HG02970 (cell line): ENCODE data around the gene APPL2.
"Not testable (repeated sequence)": the region's sequence is repeated elsewhere in the genome, so short reads cannot be mapped to it uniquely, and the experiment has no call there.

Experiments used
- ATAC-seq: cut with Tn5 transposase; IDR thresholded peaks from one replicate; pipeline ENCODE4 v1.9.1; 2021; ENCODE audit warnings: mild to moderate bottlenecking, moderate library complexity, moderate number of reproducible peaks; ENCODE audit not compliant: unreplicated experiment, low FRiP score

The APPL2 gene

DNA sequence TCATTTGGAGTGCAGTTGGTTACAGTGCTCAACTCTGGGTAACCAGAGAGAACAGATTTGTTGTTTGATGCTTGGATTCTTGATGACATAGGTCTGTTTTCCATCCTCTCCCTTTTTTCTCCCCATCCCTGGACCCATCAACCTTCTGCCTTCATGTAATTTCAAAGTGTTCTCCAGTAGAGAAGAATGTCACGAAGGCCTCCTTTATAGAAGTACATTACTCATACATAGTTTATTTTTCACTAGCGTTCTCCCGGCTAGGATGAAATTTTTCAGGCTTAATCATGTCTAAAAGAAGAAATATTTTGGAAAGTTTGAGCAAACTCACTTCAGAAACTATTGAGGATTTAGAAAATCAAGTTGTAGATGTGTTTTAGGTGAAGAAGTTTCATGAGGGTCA is 20.9 kb upstream of the APPL2 start:
- ATAC-seq = no peak

DNA sequence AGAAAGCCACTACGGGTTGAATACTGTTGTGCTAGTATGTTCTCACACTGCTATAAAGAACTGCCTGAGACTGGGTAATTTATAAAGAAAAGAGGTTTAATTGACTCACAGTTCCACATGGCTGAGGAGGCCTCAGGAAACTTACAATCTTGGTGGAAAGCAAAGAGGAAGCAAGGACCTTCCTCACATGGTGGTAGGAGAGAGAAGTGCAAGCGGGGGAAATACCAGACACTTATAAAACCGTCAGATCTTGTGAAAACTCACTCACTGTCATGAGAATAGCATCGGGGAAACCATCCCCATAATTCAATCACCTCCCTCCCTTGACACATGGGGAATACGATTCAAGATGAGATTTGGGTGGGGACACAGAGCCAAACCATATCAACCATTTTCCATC is 20.5 kb upstream of the APPL2 start:
- ATAC-seq = not testable (repeated sequence)

DNA sequence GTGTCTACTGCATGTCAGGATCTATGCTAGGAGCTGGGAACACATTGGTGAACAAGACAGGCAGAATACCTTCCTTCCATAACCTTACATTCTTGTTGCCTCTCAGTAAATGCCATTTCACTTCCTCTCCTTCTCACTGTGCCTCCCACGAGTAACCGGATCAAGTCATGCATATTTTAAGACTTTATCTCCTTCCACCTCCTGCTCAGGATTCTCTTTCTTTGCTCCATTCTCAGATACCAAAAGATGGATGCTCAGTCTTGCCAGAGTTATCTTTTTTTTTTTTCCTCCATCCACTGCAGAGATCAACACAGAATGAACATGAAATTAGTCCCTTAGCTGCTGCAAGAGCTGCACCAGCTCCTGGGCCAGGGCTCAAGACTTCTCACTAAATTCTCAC is 20.0 kb upstream of the APPL2 start:
- ATAC-seq = no peak

DNA sequence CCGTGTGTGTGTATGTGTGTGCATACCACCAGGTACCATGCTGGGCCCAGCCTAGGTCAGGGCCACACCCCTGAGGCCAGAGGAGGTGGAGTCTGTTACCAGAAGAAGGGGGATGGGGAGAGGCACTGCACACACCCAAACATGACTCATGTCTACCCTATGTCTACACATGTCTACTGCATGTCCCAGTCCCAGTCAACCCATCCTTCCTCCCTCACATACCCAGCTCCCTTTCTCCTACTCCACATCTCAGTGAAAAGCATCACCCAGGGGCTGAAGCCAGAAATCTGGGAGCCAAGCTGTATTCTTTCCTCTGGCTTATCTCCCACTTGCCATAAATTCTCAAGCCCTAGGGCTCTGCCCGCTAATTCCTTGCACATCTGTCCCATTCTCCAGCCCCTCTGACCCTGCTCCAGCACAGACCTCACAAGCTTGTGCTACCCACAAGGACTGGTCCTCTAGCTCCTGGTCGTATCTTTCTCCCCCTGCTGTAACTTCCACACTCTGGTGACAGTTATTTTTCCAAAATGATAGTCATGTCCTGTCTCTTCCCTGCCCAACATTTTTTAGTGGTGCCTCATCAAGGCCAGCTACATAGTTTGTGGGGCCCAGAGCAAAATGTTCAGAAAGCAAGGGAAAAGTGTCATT is 18.0 kb upstream of the APPL2 start:
- ATAC-seq = no peak

DNA sequence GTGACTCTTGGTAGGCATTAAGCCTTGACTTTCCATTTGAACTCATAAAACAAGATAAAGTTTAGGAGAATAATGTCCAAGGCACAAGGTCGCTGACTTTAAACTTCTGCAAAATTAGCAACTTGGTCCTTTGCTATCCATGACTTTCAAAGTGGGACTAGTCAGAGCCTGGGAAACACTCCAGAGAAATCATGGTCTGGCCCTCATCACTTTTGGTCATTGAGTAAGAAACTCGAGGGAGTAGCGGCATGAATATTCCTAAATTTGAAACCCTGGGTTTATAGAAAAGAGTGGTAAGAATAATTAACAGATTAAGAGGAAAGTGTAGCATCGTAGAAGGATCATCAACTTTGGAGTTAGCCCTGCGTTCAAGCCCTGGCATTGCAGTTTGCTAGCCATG is 16.9 kb upstream of the APPL2 start:
- ATAC-seq = no peak

DNA sequence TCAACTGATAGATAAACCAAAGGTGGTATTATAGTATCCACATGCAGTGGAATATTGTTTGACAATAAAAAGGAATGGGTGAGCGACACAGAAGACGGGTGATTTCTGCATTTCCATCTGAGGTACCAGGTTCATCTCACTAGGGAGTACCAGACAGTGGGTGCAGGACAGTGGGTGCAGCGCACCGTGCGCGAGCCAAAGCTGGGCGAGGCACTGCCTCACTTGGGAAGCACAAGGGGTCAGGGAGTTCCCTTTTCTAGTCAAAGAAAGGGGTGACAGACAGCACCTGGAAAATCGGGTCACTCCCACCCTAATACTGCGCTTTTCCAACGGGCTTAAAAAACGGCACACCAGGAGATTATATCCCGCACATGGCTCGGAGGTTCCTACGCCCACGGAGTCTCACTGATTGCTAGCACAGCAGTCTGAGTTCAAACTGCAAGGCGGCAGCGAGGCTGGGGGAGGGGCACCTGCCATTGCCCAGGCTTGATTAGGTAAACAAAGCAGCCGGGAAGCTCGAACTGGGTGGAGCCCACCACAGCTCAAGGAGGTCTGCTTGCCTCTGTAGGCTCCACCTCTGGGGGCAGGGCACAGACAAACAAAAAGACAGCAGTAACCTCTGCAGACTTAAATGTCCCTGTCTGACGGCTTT is 9.9 kb upstream of the APPL2 start:
- not testable (repeated sequence) for ATAC-seq

DNA sequence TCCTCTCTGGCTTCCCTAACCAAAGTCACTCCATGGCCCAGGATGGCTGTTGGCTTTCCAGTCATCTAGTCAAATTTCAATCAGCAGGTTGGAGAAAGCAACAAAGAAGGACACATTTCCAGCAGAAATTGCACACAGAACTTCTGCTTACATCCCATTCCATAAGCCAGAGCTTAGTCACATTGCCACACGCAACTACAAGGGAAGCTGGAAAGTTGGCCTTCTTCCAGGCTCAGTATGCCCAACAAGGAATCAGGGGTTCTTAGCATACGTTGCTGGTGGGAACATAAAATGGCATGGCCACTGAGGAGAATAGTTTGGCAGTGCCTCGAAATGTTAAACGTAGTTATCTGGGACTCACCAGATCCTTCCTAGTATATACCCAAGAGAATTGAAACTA is 9.3 kb upstream of the APPL2 start:
- no peak for ATAC-seq

DNA sequence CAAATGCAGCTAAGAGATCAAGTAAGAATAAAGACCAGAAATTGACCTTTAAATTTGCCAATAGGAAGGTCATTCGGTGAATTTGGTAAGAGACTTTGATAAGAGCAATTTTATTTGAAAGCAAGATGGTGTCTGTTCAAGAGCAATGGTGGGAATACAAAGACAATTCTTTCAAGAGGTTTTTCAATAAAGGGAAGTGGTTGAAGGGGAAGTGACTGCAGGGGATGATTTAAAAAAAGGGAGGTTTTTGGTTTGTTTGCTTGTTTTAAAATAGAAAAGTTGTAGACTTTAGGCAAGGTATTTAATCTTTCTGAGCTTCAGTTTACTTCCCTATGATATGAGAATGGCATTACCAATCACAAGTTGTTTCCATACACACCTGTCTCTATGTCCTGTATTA is 4.3 kb upstream of the APPL2 start:
- ATAC-seq = no peak

DNA sequence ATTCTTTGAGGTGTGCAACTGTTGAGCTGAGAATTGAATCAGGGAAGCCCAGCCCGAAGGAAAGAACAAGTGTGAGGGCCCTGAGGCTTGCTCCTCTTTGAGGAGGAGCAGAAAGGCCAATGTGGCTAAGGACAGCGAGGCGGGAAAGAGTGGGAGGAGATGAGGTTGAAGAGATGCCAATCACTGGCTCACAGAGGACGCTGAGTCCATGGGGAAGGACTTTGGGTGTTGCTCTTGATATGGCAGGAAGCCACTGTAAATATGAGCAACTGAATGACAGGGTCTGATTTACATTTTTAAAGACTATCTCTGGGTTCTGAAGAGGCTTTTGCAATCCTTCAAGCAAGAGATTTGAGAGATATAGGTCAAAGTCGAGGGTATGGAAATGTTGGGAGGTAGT is 3.3 kb upstream of the APPL2 start:
- no peak for ATAC-seq

DNA sequence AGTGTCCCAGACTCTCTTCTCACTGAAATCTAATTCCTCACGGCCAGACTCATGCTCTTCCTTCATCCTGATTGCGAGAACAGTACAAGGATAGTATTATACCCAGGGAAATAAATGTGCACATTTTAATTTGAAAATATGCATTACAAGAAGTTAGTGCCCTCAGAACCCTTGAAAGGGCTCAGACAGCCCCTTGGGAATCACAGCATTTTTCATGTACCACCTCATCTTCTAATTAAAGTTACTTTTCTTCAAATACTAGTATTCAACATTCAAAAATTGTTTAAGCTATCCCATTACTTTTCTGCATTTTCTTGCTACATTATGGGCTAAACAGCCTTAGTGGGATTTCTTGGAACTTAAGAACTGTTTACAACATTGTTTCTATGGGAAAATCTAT is 1.7 kb upstream of the APPL2 start:
- ATAC-seq = no peak

DNA sequence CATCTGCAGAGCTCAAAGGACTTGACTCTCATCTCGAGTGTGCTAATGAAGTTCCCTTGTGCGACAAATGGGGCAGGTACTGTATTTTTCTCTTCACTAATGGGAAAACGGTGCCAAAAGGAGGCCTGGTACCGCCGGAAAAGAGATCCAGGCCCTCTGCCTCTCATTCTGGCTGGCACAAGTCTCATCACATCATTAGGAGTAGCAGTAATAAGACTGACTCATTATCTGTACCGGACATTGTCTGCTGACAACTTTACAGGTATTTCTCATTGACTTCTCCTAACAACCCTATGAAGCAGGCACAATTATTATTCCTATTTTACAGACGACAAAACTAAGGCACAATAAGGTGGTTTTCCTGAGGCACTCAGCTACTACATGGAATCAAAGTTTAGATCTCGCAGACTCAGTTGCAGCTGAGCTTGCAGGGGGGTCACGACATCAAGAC is 668 bp downstream of the APPL2 start:
- ATAC-seq = peak; percentile 15

DNA sequence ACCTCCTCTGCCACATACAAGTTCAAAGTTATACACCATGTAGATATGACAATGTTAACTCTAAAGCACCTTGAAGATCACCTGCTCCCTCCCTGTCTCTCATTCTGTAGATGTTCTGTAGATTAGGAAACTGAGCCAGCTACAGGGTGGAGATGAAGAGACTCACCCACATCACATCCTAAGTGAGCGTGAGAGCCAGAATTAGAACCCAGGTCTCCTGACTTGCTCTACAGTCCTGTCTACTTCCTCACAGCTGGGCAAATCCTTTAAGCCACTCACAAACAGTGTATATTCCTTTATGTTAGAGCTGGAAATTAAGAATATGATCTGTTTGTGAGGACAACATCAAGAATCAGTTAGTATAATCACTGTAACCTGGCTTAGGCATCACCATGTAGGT is 1.8 kb downstream of the APPL2 start:
- no peak for ATAC-seq

DNA sequence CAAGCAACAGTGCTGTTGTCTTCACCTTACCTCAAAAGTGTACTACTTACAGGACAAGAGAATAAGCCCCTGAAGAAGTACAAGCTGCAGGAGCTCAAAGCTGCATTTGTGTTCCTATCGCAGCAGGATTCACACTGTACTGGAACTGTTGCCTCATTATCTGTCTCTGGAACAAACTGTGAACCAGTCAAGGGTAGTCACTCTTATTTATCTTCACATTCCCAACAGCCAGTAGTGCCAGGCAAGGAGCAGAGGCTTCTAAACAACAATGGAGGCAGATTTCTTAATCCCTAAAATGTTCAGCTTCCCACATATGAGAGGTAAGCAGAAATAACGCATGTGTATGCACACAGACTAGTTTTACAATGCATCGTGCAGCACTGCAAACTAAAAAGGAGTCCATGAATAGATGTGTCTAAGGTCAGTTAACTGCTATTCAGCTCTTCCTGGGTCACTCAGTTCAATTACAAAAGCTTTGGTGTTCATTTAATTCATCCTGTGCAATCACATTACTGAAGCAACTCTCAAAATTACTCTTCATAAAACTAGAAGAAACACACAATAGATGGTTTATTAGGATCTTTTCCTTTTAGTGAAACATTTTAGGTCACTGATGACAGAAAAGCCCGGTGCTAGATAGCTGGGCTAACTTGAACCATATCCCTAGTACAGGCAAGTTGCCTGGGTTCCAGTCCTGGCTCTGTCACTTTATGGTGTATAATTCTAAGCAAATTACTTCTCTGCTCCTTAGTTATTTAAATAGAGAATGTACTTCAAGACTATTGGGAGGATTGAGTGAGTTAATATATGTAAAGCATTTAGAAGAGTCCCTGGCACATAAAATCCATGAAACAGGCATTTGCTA is 2.7 kb downstream of the APPL2 start:
- ATAC-seq = no peak

DNA sequence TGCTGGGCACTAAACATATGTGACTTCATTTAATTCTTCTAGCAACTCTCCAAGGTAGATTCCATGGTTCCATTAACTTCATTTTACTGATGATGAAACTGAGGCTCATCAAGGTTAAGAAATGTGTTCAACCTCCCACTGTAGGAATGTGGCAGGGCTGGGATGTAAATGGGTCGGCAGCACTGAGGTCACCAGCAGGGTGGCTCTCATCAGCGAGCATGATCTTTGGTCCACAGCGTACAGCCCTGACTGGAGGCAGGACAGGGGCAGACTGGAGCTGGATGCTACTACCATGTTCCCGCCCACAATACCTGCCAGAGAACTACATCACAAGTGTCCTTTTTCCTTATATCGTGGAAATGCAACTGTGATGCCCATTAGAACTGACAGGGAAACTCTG is 4.6 kb downstream of the APPL2 start:
- ATAC-seq = no peak

DNA sequence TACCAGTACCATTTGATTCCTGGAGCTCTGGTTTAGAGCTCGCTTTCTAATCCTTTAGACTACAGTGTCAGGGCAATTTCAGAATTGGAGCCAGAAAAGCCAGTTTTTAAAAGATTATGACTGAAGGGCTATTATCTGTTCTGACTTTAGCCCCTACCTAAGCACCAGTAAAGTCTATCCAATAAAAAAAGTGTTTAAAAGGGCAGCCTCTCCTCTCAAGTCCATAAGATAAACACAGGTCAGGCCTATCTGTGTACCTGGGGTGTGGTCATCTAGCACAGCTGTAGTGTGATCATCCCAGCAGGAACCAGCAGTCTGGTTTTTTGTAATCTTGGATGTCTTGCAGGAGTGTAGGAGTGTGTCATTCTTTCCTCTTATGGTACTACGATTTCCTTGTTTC is 6.6 kb downstream of the APPL2 start:
- ATAC-seq = no peak

DNA sequence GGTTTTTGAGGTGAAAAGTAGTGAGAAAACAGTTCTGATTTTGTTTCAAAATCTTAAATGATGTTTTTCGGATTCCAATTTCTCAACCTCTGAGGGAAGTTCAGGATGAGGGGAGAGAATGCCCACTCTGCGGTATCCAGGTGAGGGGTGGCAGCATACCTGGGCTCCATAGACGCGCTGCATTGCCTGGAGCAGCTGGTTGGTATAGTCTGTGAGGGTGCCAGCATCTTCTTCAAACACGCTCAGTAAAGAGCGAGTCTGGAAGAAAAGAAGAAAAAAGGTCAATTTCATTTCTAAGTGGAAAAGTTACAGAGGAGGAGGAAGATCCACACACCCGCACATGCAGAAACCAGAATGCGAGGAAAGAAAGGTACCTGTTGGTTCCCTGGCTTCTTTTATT is 7.0 kb downstream of the APPL2 start:
- ATAC-seq = no peak

DNA sequence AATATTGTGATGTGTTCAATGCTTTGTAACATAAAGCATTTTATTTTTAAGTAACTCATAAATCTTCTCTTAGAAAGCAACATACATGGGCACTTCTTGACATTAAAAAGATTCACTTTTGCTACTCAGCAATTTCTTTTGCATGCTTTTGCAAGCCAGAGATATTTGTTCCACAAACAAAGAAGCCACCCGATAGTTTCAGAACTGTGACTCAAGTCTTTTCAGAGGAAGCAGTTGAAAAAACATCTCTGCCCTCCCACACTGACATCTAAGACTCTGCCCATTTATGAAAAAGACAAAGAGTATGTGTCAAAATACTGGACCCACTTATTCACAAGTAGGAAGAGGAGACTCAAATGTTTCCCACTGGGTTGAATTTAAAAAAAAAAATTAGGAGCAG is 7.5 kb downstream of the APPL2 start:
- ATAC-seq = no peak

DNA sequence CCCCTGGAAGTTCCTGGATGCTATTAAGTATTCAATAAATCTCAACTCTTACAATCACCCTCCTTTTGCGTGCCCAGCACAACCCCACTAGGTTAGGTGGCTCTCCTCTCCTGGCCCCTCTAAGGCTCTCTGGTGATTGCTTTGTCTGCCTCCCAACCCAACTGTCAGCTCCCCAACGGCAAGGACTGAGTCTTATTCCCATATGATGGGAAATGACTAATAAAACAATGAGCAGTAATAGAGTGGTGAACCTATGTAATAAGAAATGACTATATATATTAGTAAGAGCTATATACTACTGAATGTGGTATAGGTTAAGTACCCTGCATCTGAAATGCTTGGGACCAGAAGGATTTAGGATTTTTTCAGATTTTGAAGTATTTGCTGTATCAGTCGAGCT is 8.1 kb downstream of the APPL2 start:
- no peak for ATAC-seq

DNA sequence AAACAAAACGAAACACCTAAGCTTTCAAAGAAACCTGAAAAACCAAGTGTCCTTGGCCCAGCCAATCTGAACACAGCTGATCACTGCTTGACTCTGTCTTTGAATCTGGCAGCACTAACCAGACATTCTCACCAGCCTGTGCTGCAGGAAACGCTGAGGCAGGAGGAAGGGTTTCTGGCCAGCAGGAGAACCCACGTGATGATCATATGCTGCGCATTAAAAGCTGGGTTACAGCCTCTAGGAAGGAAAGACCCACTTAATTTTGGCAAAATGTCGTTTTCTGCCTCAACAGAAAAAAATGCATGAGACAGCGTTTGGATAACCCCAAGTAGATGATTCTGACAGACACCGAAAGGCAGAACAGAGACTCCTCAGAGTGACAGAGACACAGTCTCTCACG is 9.8 kb downstream of the APPL2 start:
- ATAC-seq = no peak

DNA sequence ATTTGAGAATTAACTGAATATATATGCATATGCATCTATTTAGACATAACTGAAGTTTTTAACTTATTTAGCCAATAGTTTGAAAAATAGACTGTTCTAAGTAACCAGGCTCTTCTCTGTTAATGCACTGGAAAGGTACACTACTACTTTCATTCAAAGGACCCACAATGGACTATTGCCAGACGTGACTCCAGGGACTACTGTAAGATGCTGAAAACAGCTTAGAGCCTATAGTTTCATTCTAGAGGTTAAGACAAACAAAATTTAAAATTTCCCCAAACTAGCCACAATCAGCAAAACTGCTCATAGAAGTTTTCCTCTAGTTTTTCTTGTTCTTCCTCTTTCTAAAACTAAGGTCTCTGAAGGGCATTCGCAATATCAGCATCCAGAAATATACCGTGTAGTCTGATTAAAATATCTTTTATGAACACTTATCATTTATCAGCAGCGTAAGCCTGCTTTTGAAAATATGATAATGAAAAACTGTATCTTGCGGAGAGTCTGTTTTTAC is 10.4 kb downstream of the APPL2 start:
- ATAC-seq = no peak

DNA sequence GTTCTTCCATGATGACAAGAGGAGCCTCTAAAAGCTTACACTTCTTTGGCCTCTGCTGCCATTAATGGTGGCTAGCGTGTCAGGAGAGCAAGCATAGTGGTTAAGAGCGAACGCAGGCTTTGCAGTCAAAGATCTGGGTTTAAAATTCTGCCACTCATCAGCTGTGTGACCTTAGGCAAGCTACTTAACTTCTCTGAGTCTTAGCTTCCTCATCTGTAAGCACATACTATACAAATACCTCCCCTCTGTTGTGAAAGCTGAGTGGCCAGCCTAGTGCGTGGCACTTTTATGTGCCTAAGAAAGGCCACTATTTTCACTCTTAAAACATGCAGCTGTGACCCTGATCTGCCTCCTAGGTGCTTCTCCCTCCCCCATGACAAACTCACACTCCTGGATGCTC is 11.6 kb downstream of the APPL2 start:
- ATAC-seq = no peak
